Hippocampal formation (tissue), 2 donors: ENCODE measurements around the gene TNFRSF9.

Experiments
- DNase-seq, 2 donors: peaks; one replicate each; lab custom pipeline; 2025; lab: John Stamatoyannopoulos, UW

Gene TNFRSF9

DNA sequence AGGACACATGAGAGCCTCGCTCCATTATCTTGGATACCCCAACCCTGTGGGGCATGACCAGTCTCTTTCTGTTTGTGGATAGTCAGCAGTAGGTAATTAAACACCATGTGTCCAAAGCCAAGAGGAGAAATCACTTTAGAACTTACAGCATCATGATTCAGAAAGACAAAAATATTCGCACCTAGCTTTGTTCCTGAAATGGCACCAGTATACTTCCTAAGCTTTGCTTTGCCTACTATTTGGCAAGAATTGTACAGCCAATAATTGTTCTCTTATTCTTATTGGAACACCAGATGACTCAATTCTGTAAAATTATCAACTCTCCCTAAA lies 24.2 kb downstream of the TNFRSF9 start:
- no peak for DNase-seq

DNA sequence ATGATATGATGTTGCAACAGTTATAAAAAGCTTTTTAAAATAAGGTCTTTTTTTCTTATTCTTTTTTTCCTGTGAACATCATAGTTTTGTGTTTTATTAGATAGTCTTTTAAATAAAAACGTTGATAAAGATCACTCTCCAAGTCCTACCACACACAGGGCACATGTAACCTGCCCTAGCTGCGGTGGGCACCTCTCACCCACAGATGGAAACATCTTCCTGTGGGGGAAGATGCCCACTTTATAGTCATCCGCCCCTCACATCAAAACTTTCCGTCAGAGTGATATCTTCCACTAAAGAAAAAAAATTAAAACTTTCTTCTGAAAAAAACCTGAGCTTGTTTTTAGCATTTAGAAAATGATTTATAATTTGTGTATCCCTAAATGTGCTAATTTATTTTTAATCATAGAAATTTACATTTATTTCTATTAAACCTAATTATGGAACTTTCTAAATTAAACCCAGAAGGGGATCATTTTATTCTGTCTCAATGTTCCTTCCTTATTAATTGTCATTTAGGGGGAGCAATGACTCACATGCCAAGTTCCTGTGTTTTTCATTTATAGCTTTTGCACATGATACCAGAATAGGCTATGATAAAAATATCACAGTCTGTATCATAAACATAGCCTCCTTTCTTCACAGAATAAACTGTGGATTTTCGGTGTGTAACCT lies 24.7 kb downstream of the TNFRSF9 start:
- no peak for DNase-seq

DNA sequence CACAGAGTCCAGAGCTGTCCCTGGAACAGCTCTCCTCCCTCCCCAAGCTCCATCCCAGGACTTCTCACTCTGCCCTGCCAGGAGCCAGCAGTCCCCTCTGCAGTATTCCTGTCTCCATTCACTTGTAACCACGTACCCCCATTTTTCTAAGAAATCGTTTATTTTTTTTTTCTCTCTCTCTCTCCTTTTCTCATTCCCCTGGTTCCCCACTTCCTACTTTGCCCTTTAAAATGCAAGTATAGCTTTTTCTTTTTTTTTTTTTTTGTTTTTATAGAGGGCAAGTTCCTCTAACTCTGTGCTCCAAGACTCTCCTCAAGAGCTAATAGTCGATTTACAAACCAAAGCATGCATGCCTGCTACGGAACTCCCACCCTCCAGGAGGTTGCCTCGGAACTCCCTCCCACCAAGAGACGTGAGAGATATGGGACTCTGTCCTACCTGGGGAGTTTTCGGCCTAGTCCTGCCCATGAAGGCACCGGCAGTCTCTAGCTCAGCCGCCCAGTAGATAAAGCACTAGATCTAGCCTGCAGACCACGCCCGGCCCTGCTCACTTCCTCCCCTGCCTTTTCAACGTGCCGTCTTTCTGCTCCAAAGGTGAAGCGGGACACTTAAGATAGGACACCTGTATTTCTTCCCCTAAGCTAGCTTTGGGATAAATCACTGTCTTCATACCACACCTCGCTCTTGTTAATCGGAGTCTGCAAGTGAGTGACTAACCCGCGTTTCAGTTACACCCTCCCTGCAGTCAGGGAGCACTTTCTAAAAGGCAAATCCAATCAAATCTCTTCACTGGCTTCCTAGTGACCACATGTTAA lies 27.7 kb downstream of the TNFRSF9 start:
- DNase-seq, result no peak

DNA sequence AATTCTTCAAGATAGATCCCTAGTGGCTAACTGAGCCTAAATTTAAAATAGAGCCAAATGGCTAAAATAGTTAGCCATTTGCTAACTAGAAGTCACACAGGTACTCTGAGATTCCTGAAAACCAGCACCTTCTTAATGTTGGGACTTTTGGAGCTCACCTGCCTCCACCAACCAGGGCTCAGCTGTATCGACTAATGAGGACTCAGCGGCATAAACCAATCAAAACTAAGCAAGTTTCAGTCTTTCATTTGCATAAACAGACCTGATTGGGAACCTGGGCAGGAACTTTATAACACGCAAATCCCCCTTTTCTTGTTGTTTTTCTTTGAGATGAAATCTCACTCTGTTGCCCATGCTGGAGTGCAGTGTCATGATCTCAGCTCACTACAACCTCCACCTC lies 28.5 kb downstream of the TNFRSF9 start:
- DNase-seq, result no peak

DNA sequence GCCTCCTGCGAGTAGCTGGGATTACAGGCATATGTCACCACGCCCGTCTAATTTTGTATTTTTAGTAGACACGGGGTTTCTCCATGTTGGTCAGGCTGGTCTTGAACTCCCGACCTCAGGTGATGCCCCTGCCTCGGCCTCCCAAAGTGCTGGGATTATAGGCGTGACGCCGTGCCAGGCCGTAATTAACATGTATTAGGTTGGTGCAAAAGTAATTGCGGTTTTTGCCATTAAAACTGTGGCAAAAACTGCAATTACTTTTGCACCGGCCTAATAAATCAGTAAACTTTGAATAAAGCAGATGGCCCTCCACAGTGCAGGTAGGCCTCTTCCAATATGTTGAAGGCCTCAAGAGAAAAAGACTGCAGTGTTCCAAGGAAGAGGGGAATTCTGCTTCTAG lies 35.4 kb downstream of the TNFRSF9 start:
- DNase-seq, result no peak

DNA sequence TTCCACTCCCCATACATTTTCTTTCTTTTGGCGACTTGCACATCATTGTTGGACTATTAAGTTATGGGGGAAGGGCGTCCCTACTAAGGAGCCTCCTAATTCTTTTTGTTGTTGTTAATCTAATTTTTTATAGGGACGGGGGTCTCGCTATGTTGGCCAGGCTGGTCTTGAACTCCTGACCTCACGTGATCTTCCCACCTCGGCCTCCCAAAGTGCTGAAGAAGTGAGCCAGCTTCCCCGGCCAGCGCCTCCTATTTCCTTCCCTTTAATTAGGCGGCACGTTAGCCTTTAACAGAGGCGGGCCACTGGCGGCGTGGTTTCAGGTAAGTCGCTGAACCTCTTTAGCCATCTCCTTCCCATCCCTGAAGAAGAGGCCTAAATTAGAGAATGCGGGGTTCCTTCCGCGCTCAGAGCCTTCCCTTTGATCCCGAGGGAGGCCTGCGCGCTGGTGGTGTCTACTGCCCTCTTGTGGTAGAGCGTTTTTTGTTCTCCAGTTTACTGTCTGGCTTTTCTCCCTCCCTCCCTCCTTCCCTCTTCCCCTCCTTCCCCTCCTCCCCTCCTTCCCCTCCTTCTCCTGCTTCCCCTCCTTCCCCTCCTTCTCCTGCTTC lies 38.1 kb downstream of the TNFRSF9 start:
- DNase-seq, result peak; percentile 42 to 50

DNA sequence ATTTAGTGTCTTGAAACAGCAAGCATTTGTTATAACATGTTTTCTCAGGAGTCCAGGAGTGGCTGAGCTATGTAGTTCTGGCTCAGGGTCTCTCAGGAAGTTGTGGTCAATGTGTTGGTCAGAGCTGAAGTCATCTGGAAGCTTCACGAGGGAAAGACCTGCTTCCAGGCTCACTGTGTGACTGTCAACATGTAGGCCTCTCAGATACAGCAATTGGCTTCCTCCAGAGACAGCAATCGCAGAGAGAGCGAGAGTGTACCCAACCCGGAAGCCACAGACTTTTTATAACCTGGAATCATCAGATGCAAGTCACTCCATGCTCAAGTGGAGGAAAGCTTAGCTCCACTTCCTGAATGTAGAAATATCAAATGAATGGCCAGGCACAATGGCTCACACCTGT lies 40.9 kb downstream of the TNFRSF9 start:
- DNase-seq, result no peak

DNA sequence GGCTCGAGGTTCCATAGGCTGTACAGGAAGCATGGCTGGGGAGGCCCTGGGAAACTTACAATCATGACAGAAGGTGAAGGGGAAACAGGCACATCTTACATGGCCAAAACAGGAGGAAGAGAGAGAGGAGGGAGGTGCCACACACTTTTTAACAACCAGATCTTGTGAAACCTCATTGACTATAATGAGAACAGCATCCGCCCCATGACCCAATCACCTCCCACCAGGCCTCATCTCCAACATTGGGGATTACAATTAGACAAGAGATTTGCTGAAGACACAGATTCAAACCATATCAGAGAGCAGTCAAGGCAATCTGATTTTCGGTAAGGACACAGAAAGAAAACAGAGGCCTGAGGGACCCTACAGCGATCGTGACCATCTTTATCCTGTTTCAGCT lies 41.7 kb downstream of the TNFRSF9 start:
- no peak for DNase-seq

DNA sequence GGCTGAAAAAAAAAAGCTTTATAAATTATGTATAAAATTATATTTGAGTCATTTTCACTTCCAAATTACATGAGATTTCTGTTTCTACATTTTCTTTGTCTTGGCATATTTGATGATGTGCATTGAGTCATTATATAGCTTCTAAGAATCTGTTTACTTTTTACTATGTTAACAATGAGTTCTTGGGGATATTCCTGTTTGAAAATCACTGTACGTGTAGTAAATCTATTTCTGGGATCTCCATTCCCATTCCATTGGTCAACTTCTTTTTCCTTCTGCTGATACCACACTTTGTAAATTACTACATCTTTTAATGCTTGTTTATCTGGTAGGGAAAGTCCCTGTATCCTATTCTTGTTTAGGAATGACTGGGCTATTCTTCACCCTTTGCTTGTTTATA lies 43.6 kb downstream of the TNFRSF9 start:
- DNase-seq, result no peak

DNA sequence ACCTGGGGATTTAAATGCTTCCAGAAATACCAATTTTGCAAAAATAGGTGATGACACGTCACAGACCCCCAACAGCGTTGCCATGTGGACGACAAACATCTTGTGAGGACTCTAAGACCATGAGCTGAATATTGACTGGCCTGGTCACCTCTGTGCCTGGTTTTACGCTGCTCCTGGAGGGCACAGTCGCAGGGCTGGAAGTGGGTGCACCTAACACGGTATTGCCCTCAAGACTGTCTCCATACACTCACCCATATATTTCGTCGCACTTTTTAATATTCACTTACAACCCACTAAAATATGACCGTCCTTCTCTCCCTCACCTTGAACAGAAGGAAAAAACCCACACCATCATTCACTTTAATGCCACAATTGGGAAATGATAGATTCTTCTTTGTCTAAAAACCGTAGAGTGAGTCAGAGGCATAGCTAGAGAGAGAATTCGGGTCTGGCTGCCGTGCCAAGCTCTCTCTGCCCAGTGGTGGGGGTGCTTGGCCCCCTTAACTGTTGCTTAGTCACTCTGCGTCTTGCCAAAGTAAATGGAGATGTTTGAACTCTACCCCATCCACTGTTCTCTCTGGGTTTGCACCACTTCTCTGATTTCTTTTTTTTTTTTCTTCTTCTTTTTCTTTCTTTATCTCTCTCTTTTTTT lies 47.0 kb downstream of the TNFRSF9 start:
- no peak for DNase-seq

DNA sequence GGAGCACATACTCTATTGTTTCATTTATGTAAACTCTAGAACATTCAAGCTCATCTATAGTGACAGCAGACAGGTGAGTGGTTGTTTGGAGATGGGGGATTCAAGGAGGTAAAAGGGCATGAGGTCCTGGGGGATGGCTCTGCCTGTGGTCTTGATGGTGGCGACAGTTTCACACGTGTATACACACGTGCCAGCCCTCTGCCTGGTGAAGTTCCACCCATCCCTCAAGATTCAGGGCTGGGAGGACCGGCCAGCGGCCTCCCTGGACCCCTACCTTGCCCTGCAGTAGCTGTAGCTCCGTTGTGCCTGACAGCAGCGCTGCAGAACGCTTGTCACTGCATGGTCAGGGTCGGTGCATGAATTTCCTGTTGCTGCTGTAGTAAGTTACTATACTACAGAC lies 48.8 kb downstream of the TNFRSF9 start:
- DNase-seq, result no peak

DNA sequence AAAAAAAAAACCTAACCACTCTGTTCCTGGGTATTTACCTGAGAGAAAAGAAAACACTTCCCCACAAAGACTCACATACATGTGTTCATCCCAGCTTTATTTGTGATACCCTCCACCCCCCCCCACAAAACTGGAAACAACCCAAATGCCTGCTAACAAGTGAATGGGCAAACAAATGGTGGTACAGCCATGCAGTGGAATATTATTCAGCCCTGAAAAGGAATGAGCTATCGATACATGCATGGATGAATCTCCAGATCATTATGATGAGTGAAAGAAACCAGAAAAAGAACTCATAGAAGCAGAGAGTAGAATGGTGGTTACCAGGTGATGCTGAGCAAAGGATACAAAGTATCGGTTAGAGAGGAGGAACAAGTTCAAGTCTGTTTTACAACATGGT lies 49.8 kb downstream of the TNFRSF9 start:
- no peak for DNase-seq

DNA sequence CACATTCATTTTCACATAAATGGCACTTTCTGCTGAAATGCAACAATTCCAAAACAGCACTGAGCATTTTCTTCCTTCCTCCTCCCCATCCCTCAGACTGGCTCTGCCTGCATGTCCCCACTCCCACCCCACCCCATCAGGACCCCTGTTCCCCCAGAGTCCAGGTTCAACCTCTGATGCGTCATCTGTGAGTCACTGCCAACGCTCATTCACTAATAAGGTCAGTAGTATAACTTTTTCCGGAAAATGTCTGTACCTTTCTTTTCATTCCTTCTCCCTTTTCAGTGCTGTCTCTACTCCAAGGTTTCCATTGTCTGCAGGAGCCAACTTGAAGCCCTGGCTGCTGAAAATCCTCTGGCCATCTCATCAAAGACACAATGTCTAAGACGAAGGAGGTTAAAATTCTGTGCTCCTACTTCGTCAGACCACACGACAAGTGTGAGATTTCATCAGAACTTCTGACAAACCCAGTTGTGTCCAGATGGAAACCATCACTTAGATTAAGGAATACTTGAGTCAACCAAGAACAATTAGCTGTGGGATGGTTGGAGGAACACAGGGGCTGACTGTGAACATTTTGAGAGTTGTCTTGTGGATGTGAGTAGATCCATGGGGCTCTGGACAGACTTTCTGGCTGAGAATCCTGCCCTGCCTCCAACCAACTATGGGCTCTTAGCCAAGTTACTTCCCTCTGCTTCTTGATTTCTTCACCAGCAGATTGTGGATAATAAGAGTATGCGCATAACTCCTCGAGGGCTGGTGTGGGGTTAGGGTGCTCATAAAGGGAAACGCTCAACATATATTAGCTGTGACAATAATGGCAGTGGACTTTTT lies 52.2 kb downstream of the TNFRSF9 start:
- no peak for DNase-seq

DNA sequence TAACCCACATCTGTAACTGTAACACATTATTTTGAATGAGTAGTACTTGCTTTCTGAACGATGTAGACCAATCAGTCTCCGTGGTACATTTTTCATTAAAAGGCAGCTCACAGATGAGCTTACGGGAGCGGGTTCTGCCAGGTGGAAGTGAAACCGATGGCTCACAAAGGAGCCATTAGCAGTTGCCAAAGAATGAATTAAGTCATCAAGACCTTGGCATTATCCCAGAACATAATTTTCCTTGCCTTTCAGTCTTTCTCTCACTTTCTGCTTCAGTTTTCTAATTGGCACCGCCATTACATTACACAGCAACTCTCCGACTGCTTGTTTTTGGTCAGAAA lies 54.3 kb downstream of the TNFRSF9 start:
- peak in 1 of 2 donors; percentile 25 for DNase-seq

DNA sequence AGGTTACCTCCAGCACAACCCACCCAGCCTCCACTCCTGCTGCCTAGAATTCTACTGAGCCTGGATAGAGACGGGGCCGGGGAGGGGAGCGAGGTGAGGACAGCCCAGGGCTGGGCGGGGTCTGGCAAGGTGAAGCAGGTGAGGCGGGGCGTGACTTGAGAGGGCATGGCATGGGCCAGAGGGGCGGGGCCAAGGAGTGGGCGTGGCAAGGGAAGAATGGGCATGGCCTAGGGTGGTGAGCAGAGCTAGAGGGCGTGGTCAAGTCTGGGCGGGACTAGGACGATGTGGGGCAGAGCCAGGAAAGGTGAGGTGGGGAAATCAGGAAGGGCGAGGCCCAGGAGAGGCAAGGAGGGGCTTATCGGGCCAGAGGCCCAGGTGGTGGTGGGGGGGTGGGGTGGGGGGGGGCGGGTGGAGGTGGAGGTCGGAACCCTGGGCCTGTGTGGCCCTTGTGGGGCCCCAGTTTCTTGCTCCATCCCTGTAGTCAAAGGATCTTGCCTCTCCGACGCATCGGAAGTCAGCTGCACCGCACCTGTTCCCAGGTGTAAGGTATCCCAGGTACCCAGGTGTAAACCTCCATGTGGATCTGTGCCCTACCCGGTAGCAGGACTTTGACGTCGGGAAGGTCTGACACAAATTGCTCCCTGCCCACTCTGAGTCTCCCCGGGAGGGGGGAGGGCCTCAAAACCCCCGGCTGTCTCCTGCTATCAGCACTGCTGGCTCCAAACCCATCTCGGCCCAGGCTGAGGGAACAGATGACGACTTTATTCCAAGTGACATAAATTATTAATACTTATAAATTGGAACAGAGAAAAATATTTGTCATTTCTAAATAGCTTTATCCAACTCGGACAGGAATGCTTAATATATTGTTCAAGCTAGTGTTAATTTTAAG lies 54.9 kb downstream of the TNFRSF9 start:
- DNase-seq, result no peak

DNA sequence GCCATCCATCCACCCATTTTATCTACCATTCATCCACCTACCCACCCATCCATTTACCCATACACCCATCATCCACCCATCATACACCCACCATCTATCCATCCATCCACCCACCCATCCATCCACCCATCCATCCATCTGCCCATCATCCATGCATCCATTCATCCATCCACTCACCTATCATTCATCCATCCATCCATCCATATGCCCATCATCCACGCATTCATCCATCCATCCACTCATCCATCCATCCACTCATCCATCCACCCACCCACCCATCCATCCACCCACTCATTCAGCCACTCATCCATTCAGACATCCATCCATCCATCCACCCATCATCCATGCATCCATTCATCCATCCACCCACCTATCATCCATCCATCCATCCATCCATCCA lies 55.9 kb downstream of the TNFRSF9 start:
- no peak for DNase-seq

DNA sequence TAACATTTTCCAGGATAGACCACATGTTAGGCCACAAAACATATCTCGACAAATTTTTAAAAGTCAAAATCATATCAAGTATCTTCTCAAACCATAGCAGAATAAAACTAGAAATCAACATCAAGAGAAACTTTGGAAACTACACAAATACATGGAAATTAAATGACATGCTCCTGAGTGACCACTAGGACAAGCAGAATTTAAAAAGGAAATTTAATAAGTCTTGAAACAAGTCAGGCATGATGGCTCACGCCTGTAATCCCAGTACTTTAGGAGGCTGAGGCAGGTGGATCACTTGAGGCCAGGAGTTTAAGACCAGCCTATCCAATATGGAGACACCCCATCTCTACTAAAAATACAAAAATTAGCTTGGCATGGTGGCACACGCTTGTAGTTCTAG lies 61.4 kb downstream of the TNFRSF9 start:
- DNase-seq, result no peak

DNA sequence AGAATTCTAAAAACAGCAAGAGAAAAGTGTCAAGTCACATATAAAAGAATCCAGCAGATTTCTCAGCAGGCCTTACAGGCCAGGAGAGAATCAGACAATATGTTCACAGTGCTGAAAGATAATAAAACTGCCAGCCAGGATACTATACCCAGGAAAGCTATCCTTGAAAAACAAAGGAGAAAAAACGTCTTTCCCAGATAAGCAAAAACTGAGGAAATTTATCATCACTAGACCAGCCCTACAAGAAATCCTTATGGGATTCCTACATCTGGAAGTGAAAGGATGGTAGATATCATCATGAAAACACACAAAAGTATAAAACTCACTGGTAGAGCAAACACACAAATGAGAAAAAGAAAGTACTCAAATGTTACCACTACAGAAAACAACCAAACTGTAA lies 62.6 kb downstream of the TNFRSF9 start:
- no peak for DNase-seq

DNA sequence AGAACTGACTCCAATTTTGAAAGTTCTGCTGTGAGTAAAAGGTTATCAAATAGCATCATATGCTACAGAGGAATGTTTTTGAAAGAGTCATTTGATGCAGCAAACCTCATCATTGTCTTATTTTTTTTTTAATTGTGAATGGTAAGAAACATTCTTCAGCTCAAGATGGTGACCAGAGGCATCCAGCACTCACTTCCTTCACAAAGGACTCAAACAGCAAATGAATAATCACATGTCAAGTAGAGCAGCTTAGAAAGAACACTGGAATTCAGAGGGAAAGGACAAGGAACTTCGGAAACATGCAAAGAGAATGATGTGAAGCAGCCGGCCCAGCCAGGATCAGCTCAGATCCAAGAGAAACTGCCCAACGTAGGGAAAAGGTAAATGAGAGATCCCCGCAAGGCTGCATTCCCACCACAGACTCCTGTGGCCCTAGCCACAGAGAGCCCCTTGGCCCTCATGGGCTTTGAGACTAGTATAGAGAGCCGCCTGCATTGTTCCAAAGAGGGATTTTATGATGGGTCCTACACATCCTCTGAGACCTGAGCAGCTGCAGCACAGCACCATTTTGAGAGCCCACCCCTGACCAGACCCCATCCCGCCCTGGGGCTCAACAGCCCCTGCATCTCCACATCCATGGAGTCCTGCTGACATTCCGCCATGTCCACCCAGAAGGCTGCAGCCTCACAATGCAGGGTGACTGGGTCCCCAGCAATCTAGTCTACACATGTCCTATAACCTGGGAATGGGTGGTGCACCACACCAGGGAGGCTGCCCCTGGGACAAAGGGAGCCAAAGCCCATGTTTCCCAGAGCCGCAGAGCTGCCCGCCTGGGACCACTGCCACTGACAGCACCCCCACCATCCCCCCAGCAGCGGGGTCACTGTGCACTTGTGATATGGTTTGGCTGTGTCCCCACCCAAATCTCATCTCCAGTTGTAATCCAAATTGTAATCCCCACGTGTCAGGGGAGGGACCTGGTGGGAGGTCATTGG lies 66.5 kb downstream of the TNFRSF9 start:
- DNase-seq, result no peak

DNA sequence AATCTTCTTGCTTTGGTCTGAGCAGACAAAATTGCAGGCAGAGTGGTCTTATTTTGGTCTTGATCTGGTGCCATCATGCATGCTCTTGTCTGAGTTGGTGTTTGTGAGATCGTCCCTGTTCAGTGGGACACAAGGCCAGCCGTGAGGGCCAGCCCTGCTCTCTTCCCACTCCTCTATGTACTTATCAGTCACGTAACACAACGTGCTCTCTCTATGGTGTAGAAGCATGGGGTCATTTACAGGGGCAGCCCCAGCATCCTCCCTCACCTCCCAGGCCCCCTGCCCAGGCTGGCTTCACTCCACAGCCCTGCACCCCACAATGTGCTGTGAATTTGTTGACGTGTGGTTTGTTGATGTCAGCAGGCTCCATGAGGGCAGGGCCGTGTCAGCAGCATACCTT lies 69.5 kb downstream of the TNFRSF9 start:
- DNase-seq, result no peak
